HG02588 (cell line): ENCODE data around the gene ANO9.
A peak's percentile ranks its signal among the peaks of the same experiment; 100 is the strongest.

Experiments
- ATAC-seq: cut with Tn5 transposase; IDR thresholded peaks from one replicate; pipeline ENCODE4 v1.9.1; 2021; ENCODE audit warnings: mild to moderate bottlenecking, moderate library complexity; ENCODE audit not compliant: unreplicated experiment

Gene ANO9, protein sequence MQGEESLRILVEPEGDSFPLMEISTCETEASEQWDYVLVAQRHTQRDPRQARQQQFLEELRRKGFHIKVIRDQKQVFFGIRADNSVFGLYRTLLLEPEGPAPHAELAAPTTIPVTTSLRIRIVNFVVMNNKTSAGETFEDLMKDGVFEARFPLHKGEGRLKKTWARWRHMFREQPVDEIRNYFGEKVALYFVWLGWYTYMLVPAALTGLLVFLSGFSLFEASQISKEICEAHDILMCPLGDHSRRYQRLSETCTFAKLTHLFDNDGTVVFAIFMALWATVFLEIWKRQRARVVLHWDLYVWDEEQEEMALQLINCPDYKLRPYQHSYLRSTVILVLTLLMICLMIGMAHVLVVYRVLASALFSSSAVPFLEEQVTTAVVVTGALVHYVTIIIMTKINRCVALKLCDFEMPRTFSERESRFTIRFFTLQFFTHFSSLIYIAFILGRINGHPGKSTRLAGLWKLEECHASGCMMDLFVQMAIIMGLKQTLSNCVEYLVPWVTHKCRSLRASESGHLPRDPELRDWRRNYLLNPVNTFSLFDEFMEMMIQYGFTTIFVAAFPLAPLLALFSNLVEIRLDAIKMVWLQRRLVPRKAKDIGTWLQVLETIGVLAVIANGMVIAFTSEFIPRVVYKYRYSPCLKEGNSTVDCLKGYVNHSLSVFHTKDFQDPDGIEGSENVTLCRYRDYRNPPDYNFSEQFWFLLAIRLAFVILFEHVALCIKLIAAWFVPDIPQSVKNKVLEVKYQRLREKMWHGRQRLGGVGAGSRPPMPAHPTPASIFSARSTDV

DNA sequence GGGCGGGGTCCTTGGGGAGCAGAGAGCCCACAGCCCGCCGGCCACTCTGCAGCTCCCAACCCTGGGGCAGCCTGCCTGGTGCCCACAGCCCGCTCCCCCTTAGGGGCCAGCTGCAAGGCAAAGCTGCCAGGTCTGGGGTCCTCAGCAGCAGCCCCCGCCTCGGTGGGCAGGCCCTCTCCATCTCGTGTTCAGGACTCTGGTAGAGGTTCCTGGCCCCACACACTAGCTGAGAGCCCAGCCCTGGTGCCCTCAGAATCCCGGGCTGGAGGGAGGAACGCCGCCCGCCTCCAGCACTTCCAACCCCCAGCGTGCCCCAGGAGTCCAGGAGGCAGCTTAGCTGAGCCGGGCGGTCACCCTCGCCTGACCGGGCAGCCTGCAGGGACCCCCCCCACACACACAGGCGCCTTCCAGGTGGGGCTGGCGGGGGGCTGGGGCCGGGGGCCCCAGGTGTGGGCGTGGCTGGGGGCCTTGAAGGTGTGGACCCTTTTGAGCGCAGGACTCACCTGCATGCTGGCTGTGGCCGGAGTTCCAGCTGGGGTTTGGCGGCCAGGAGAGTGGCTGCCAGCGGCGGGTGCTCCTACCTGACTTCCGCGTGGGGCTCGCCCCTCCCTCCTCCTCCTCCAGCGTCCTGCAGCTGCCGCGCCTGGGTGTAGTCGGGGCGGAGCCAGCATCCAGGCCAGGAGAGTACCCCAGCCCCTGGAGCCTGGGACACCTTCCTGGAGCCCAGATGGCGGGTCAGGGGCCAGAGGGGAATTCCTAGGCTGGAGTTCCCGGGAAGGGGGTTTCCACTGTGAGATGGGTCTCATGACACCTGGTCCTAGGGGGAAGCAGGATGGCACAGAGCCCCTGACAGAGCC is at the start of gene ANO9:
Gene ANO9, minus strand, starts transcription at position 594 of the 857 bp plus-strand sequence. Its CDS starts 85 bp downstream, at position 509.
- ATAC-seq = peak; percentile 46

- ATAC-seq = no peak
These were observed 49.5 kb upstream of the ANO9 start for GRCh38 chr11:491358-491757.

DNA sequence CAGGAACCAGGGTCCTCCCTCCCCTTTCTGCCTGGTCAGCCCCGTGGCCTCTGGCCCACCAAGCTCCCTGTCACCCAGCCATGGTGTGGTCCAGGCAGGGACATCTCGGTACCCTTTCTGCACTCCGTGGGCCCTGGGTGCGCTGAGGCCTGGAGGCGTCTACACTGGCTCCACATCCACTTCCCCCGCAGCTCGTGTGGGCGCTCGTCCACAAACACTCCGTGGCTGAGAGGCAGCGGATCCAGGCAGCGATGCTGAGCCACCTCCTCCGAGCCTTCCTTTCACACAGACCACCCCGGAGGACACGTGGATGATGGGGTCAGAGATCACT is 49.1 kb upstream of the ANO9 start:
- ATAC-seq = no peak

GRCh38 chr11:490186-490929 is 48.5 kb upstream of the ANO9 start:
- no peak for ATAC-seq

DNA sequence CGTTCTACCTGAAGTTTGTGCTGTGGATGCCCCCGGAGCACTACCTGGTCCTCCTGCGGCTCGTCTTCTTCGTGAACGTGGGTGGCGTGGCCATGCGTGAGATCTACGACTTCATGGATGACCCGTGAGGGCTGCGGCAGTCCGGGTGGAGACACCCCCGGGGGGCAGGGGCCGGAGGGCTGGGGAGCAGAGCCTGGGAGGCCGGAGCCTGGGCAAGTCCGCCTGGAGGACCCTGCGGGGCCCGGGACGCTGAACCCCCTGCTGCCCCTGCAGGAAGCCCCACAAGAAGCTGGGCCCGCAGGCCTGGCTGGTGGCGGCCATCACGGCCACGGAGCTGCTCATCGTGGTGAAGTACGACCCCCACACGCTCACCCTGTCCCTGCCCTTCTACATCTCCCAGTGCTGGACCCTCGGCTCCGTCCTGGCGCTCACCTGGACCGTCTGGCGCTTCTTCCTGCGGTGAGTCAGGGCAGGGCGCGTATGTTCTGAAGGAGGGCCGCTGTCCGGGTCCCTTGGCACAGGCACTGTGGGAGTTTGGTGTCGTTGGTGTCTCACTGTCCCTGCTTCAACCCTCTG is 47.9 kb upstream of the ANO9 start:
- no peak for ATAC-seq

DNA sequence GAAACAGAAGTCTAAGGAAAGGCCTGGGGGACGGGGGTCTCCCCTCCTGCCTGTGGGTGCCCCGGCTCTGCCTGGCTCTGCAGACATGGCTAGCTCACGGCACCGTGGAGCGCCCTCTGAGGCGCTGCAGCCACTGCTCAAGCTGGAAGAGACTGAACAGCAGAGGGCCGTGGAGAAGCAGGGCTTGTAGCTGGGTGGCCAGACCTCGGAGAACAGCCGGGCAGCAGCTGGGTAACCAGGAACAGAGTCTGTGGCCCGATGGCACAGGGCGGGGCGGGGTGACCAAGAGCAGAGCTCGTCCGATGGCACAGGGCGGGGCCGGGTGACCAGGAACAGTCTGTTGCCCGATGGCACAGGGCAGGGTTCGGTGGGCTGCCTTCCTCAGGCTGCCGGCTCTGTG is 47.2 kb upstream of the ANO9 start:
- ATAC-seq = no peak

- no peak for ATAC-seq
These were observed 46.8 kb upstream of the ANO9 start for GRCh38 chr11:488579-488978.

DNA sequence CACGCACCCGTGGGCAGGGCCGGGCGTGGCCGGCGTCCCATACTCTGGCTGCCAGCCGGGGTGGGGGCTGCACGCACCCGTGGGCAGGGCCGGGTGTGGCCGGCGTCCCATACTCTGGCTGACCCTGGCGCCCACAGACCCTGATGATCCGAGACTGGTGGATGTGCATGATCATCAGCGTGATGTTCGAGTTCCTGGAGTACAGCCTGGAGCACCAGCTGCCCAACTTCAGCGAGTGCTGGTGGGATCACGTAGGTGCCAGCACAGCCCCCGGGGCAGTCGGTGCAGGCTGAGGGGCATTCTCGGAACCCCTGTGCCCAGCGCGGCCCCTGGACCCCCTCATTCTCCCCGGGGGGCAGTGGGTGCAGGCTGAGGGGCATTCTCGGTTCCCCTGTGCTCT is 46.3 kb upstream of the ANO9 start:
- ATAC-seq = no peak

- ATAC-seq = no peak
These were observed 45.8 kb upstream of the ANO9 start for GRCh38 chr11:487571-488021.

- ATAC-seq = no peak
These were observed 44.4 kb upstream of the ANO9 start for GRCh38 chr11:486189-486588.

GRCh38 chr11:484616-485015 is 42.8 kb upstream of the ANO9 start:
- ATAC-seq = no peak

DNA sequence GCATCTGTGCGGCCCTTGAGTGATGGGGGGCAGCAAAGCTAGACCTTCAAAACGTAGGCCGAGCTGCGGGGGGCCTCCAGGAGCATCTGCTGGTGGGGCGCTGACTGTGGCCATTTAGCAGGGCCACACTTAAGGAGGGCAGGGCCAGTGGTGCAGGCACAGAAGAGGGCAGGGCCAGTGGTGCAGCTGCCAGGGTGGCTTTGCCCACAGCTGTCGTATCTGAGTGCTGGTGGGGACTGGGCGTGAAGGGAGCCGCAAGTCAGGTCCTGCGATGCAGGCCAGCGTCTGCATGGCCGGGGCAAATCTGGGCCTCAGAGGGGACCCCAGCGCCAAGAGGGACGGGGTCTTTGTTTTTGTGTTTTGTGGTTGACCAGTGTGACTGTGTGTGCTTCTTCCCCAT is 37.5 kb upstream of the ANO9 start:
- no peak for ATAC-seq

GRCh38 chr11:477052-477715 is 35.4 kb upstream of the ANO9 start:
- ATAC-seq = no peak

DNA sequence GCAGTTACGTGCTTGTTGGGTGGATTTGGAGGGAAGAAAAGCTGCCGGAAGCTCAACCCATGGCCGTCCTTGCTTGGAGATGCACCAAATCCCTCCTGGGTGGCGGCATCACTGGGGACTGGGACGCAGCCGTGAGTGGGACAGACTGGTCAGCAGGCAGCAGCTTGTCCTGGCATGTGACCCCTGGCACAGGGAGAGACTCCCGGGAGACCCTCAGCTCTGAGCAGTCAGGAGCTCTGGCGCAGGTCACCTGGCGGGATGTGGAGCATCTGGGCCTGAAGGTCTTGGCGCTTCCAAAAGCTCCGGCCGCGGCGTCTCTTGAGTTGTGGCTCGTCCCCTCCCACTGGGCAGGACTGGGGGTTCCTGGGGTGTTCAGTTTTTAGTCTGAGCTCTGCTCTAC is 34.6 kb upstream of the ANO9 start:
- no peak for ATAC-seq

DNA sequence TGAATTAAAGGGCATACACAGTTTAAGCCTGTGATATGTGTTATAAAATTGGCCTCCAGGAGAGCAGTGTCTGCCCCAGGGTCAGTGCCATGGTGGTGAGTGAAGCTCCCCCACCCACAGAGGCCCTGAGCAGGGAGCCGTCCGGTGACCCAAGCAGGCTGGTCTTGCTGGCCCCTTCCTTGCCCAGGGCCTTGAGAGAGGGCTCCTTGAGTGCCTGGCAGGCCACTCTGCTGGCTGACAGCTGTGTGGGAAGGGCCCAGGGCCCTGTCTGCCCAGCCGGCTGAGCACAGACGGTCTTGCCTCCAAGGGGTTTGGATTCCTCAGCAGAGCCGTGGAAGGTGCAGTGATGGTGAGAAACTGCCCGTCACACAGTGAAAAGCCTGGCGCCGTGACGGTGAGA is 34.1 kb upstream of the ANO9 start:
- no peak for ATAC-seq

GRCh38 chr11:474914-475506 is 33.2 kb upstream of the ANO9 start:
- no peak for ATAC-seq

- no peak for ATAC-seq
These were observed 32.4 kb upstream of the ANO9 start for GRCh38 chr11:473962-474785.

- no peak for ATAC-seq
These were observed 31.6 kb upstream of the ANO9 start for GRCh38 chr11:473415-473814.

GRCh38 chr11:472816-473215 is 31.0 kb upstream of the ANO9 start:
- no peak for ATAC-seq
